Activated CD8-positive, alpha-beta memory T cell treated with anti-CD3 and anti-CD28 coated beads for 4 hours (primary cell): ENCODE measurements around the gene TMEM8B.
A peak's percentile ranks its signal among the peaks of the same experiment; 100 is the strongest.
"Not testable (repeated sequence)": the region's sequence is repeated elsewhere in the genome, so short reads cannot be mapped to it uniquely, and the experiment has no call there.

ENCODE experiments used
- DNase-seq, 2 donors: peaks; one replicate each; pipeline ENCODE4 v3.0.0-alpha.2; 2020; ENCODE audit warnings: low read depth in 2 of 2

TMEM8B gene

DNA sequence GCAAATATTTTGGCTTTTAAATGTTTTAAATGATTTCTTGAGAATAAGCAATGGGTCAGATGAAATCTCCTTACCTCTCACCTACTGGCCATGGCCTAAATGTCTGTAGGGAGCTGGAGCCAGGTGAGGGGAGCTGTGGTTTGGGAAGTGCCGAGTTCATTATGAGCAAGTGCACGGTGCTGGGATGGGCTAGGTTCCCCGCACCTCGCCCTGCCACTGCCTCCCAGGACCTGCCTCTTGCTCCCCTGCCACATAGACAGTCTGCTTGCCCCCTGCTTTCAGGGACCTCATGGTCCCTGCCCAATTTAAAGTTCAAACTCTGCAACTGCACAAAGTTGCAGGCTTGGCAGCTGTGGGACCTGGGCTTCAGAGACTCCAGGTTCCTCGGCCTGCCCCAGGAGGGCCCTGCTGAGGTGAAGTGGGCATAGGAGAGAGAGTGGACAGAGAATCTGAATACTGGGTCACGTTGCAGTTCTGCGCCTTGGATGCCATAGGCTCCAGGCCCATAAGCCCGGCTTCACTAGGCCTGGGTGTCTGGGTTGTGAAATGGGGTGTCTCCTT, 35.7 kb downstream of the TMEM8B start:
- no peak for DNase-seq

DNA sequence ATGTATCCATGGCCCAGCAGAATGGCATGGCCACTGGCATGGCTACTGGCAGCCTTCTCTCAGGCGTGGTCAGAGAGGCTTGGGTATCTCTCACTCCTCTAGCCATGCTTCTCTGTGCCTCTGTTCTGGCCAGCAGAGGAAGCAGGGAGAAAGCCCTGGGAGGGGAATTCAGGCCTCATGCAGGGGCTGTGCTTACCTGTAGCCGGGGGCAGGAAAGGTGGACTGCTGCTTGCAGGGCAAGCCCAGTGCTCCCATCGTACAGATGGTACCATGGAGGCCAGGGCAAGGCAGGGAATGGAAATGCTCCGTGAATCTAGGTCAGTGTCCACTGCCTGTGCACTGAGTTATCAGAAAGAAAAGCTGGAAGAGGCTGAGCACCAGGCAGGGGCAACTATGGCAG, 38.5 kb downstream of the TMEM8B start:
- DNase-seq = no peak

DNA sequence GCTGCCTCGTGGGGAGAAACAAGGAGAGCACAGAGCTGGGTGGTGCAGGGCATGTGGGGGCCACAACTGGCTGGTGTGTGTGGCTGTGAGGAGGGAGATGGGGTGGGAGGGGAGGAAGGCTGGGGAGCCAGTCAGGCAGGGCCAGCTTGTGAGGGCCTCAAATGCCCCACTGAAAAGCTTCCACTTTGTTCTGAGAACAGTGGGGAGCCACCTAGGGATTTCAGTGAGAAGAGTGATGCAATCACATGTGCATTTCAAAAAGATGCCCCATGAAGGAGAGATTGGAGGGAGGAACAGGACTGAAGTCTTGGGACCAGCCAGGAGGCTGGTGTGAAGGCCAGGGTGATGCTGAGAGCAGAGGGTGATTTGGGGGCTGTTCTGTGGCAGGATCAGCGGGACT, 39.9 kb downstream of the TMEM8B start:
- no peak for DNase-seq

DNA sequence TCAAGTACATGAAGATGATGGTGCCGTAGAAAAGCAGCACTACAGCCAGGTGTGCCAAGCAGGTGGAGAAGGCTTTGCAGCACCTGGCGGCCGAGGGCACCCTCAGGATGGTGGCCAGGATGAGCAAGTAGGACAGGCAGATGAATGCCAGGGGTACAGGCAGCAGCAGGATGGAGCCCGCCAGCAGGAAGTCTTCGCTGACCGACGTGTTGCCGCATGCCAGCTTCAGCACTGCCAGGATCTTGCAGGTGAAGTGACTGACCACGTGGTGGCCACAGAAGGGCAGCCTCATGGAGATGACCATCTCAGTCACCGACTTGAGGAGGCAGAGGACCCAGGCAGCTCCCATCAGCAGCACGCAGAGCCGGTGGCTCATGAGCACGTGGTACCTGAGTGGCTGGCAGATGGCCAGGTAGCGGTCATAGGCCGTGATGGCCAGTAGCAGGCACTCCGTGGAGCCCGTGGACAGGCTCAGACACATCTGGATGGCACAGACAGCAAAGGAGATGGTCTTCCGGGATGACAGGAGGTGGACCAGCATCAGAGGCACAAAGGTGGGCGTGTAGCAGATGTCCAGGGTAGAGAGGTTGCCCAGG, 40.7 kb downstream of the TMEM8B start:
- no peak for DNase-seq

DNA sequence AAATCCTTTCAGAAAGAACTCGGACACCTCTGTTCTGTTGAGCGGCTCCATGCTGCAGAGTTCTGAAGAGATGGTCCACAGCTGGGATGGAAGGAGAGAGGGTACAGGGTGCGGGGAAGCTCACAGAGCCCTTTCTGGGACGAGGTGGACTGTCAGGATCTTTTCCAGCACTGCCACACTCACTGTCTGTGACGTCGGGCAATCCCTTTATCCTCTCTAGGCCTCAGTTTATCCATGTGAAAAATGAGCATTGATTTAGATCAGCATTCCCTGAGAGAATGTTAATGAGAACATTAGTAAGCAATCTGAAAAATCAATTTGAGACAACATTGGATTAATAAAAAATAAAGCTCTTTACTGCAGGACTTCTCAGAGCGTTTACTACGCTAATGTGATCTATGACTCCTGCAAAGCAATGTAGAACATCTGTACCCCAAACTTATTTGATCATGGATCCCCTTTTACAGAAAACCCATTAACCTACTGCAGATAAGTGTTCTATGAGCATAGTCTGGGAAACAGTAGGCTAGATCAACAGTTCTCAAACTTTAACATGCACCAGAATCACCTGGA, 41.4 kb downstream of the TMEM8B start, which contains the start of gene OR13J1:
OR13J1 (minus strand) TSS at position 51 of the 573 bp plus-strand sequence; CDS start at position 51, 0 bp downstream.
- DNase-seq = no peak

DNA sequence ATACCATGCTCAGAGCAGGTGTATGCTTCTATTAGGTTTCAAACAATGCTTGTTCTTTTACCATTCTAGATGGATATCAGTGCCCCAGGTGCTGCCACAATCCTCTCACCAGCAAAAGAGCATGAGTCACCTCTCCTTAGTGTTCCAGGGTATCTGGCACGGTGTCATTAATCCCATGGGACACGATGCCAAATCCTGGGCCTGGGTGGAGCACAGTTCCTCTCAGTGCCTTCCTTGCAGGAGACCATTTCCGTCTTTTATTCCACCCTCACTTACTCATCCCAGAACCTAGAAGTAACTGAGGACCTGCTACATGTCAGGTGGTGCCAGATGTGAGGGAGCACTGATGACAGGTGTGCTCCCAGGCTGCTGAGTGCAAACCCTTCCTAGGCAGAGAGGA, 42.5 kb downstream of the TMEM8B start:
- DNase-seq = no peak

DNA sequence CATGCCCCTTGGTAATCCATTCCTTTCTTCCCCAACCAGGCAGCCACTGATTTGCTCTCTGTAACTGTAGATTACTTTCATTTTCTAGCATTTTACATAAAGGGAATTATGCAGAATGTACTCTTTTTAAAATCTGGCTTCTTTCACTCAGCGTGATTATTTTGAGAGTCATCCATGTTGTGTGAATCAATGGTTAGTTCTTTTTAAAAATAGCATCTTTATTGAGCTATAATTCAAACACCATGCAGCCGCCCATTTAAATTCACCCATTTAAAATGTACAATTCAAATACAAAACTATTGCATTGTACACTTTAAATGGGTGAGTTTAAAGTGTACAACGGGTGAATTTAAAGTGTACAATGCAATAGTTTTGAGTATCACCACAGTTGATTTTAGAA, 43.5 kb downstream of the TMEM8B start:
- DNase-seq = no peak

DNA sequence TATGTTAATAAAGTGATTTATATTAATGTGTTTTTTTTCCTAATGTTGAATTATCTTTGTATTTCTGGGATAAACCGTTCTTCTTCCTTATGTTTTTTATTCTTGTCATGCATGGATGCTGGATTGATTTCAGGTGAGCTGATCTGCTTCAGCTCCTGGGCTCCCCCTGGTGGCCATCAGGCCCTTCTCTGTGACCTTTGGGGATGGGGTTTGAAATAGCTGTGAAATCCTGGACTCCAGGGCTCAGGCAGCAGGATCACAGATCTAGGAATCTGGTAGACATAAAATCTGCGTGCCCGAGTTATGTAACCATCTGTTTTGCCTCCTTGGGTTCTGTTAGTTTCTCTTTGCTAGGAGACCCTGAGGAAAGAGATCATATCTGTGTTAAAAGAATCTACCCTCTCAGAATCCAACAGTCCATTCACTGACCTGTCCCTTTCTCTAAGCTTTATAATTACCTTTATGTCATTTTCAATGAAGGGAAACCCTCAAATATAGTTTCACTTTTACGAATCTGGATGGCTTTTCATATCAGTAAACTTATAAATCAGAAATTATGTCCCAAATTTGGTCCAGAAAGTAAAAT, 53.3 kb downstream of the TMEM8B start:
- peak; percentile 60 to 62 for DNase-seq

DNA sequence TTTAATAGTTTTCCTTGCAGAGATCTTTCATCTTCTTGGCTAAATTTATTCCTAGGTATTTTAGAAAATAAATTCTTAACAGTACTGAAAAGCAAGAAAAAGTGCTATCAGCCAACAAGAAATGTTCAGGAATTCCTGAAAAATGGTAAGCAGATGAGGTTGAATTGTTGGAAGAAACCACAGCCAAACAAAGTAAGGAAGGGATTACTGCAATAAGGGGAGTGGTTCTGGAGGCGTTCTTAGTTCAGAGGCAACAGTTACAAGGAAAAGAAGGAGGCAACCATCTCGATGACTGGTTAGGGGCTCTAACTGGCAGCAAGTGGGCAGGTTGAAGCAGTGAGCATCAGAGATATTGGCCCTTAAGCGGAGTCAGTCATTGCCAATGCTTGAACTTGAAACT, 54.0 kb downstream of the TMEM8B start:
- no peak for DNase-seq

DNA sequence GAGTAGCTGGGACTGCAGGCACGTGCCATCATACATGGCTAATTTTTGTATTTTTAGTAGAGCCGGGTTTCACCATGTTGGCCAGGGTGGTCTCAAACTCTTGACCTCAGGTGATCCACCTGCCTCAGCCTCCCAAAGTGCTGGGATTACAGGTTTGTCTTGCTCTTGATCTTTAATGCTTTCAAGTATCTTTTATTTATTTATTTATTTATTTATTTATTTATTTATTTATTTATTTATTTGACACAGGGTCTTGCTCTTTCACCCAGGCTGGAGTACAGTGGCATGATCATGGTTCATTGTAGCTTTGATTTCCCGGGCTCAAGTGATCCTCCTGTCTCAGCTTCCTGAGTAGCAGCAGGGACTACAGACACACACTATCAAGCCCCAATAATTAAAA, 55.9 kb downstream of the TMEM8B start:
- DNase-seq = not testable (repeated sequence)

DNA sequence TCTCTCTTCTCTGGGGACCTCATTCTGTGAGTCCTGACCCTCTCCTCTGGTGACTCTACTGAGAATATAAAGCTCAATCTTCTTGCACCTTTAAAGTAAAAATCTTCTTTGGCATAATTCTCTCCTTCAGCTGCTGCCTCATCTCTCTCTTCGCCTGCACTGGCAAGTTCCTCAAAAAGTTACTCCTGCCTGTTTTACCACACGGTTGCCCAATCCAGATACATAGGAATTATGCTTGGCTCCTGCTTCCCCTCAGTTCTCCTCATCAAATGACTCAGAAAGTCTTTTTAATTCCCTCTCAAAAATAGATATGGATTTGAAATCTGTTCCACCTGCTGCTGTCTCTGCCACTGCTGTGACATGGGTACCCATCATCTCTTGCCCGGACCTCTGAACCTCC, 62.6 kb downstream of the TMEM8B start:
- DNase-seq = no peak

DNA sequence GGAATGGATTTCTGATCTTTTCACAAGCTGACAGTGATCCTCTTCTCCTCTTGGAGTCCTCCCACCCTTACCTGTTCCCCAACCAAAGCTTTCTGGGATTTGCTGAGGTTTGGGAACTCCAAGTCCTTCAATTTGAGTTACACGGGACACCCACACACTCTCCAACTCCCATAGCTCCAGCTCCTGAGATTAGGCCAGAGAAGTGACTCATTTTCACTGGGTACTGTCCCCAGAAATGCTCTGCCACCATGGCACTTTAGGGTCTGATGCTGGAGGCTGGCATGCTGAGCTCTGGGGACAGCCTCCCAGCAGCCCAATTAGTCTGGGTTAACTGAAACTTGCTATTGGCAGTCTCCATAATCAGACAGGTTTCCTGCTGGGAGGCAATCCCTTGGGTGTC, 63.0 kb downstream of the TMEM8B start:
- no peak for DNase-seq

DNA sequence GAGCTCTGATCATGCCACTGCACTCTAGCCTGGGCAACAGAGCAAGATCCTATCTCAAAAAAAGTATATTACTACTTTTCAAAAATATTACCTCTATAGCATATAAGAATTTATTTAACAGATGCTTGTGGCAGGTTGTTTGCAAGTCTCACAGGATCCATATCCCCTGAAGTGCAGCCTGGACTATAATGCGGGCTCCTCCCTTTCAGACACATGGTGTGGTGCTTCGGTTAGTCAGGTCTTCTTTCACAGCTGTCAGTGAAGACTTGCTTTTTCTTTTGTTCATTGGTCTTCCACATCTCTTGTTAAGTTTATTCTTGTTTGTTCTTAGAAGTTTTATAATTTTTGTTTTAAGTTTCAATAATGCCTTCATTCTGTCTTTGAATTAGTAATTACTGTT, 67.5 kb downstream of the TMEM8B start:
- DNase-seq = no peak

DNA sequence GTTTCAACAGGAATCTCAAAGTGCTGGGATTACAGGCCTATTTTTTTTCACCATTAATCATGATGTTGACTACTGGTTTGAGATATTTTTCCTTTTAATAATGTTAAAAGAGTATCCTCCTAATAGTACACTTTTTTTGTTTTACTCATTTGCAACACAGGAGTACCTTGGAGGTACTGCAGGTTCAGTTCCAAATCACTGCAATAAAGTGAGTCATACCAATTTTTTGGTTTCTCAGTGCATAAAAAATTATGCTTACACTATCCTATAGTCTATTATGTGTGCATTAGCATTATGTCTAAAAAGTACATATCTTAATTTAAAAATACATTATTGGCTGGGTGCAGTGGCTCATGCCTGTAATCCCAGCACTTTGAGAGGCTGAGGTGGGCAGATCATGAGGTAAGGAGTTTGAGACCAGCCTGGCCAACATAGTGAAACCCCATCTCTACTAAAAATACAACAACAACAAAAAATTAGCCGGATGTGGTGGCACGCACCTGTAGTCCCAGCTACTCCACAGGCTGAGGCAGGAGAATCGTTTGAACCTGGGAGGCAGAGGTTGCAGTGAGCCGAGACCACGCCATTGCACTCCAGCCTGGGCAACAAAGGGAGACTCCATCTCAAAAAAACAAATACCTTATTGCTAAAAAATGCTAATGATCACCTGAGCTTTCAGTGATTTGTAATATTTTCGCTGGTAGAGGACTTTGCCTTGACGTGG, 68.5 kb downstream of the TMEM8B start:
- not testable (repeated sequence) for DNase-seq

DNA sequence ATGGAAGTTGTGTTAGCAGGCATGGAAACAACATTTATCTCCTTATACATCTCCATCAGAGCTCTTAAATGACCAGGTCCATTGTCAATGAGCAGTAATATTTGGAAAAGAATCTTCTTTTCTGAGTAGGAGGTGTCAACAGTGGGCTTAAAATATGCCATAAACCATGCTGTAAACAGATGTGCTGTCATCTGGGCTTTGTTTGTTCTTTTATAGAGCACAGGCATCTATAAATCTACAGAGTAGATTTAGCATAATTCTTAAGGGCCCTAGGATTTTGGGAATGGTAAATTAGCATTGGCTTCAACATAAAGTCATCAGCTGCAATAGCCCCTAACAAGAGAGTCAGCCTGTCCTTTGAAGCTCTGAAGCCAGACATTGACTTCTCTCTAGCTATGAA, 69.3 kb downstream of the TMEM8B start:
- no peak for DNase-seq

DNA sequence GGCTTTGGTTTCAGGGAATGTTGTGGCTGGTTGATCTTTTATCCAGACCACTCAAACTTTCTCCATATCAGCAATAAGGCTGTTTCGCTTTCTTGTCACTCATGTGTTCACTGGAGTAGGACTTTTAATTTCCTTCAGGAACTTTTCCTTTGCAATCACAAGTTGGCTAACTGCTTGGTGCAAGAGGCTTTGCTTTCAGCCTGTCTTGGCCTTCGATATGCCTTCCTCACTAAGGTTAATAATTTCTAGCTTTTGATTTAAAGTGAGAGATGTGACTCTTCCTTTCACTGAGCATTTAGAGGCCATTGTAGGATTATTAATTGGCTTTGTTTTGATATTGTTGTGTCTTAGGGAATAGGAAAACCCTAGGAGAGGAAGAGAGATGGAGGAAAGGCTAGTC, 70.0 kb downstream of the TMEM8B start:
- DNase-seq = no peak

DNA sequence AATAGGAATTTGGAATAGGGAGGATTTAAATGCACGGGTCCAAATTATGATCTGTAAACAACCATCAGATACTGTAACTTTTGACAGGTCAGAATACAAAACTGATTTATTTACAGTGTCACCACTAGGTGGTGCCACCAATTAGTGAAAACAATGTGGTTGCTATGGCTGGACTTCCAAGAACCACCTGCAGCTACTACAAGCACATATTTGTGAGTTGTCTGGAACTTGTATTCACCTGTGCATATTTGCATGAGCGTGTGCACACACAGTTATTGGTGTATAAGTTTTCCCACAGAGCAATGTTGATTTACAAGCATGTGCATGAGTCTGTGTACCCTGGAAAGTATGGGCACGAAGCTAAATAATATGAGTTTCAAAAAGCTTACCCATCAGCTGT, 74.0 kb downstream of the TMEM8B start:
- no peak for DNase-seq

DNA sequence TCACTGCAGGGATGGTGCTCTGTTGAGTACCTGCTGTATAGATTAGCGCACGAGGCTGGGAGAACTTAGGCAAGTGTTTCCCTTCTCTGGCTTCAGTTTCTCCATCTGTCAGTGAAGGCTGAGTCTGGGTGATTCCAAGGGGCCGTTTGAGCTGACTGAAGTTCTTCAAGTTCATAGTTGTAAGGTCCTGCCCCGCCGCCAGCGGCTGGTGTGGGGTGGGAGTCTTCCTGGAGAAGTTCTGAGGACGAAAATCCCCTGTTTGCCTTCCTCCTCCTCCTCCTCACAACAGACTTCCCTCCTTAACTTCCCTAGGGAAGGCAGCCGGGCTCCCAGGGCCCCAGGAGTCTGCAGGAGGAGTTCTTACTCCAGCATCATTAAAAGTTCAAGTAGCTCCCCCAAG, 75.3 kb downstream of the TMEM8B start:
- DNase-seq = no peak

DNA sequence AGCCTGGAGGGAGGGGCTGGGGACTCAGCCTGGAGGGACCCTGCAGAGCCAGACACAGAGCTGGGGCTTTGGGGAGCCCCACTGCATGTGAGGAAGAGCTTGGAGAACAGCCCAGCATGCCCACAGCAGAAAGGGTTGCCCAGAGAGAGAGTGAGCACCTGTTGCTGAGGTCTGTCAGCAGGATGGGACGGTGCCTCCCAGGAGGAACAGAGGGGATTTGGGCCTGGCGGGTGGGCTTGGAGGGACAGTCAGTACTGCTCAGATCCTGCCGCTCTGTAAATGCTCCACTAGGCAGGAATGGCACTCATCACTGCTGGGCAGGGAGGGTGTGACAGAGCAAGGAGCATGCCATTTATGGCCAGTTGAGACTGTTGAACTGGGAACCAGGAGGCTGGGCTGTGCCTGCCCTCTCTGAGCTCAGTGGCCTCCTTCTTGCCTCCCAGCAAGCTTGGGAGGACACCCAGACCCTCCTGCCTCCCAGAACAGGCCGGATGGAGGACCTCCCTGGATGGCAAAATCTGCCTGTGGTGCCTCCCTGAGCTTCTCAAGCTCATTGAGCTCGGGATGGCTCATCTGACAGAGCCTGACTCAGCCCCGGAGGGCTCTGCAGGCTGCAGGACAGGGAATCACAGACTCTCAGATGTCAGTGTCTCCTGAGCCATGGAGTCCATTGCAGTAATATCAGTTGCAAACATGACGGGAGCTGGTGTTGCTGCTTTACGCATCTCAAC, 76.2 kb downstream of the TMEM8B start:
- DNase-seq = no peak

DNA sequence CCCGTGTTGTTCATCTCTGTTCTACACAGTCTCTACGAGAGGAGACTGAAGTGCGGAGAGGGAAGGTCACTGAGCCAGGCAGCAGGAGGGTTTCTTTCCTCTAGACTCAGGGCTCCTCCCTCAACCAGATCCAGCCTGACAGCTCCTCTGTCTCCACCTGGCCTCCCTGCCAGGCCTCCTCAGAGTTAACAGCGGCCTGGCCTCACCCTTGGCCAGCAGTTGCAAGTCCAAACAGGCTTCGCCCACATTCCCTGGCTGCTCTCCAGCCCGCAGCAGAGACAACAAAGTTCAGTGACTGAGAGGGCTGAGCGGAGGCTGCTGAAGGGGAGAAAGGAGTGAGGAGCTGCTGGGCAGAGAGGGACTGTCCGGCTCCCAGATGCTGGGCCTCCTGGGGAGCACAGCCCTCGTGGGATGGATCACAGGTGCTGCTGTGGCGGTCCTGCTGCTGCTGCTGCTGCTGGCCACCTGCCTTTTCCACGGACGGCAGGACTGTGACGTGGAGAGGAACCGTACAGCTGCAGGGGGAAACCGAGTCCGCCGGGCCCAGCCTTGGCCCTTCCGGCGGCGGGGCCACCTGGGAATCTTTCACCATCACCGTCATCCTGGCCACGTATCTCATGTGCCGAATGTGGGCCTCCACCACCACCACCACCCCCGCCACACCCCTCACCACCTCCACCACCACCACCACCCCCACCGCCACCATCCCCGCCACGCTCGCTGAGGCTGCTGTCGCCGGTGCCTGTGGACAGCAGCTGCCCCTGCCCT, 77.1 kb downstream of the TMEM8B start, which contains the start of gene HRCT1:
HRCT1 (plus strand) TSS at position 291 of the 768 bp plus-strand sequence; CDS start at position 377, 86 bp downstream.
- DNase-seq = no peak
